DMS53 treated with DMSO at 0.1 percent for 48 hours (cell line): ENCODE results near the gene TRMT2A.

ENCODE experiments used
- DNase-seq: peaks from one replicate; lab custom pipeline; 2025; ENCODE audit not compliant: unreplicated experiment; lab: John Stamatoyannopoulos, UW

TRMT2A gene

GRCh38 chr22:20107951-20108756 lies 8.9 kb downstream of the TRMT2A start:
- no peak for DNase-seq

- no peak for DNase-seq
Measured at GRCh38 chr22:20107471-20107901, 9.5 kb downstream of the TRMT2A start.

- no peak for DNase-seq
Measured at GRCh38 chr22:20106849-20107237, 10.2 kb downstream of the TRMT2A start.

- DNase-seq: no peak
Measured at GRCh38 chr22:20106205-20106848, 10.7 kb downstream of the TRMT2A start.

- DNase-seq: no peak
Measured at GRCh38 chr22:20105456-20106204, 11.4 kb downstream of the TRMT2A start.

- no peak for DNase-seq
Measured at GRCh38 chr22:20102203-20102780, 14.7 kb downstream of the TRMT2A start.

- no peak for DNase-seq
Measured at GRCh38 chr22:20101638-20102037, 15.4 kb downstream of the TRMT2A start.

- no peak for DNase-seq
Measured at GRCh38 chr22:20099099-20099711, 17.8 kb downstream of the TRMT2A start.

GRCh38 chr22:20096574-20097420 lies 20.2 kb downstream of the TRMT2A start:
- no peak for DNase-seq

- no peak for DNase-seq
Measured at GRCh38 chr22:20095521-20095920, 21.5 kb downstream of the TRMT2A start.

GRCh38 chr22:20094197-20094807 lies 22.7 kb downstream of the TRMT2A start:
- no peak for DNase-seq

GRCh38 chr22:20093418-20094196 lies 23.4 kb downstream of the TRMT2A start:
- no peak for DNase-seq

GRCh38 chr22:20092477-20092854 lies 24.6 kb downstream of the TRMT2A start:
- DNase-seq: no peak

GRCh38 chr22:20091690-20092476 lies 25.1 kb downstream of the TRMT2A start:
- DNase-seq: no peak

- DNase-seq: no peak
Measured at GRCh38 chr22:20090730-20091240, 26.2 kb downstream of the TRMT2A start.

- DNase-seq: no peak
Measured at GRCh38 chr22:20089977-20090729, 26.9 kb downstream of the TRMT2A start.
